SK-N-SH (cell line): ENCODE data around the gene PHGDH. TPM values are rescaled to one million over a fixed set of nuclear protein-coding genes. Genes with fewer than 3 reads are reported as not detected.

ENCODE experiments used
- CTCF ChIA-PET: fragments of 300-600, 350-600 bp; formaldehyde crosslinking; extraction: SDS; loops from one replicate; lab custom pipeline; 2021; lab: Yijun Ruan, JAX
- POLR2A ChIA-PET: fragments of 350-600 bp; sonication (Branson Sonifier 250); formaldehyde crosslinking; extraction: SDS; loops from one replicate; lab custom pipeline; 2020; ENCODE audit warnings: antibody characterized with exemption, inconsistent platforms; lab: Yijun Ruan, JAX
- DNase-seq: peaks from one replicate; pipeline ENCODE4 v3.0.0; 2012
- H2AFZ ChIP-seq: fragments of 200-600 bp; sonication (generic); 2 replicates; pipeline ENCODE4 v1.8.1; 2016; ENCODE audit warnings: antibody characterized with exemption, mild to moderate bottlenecking, low read depth
- H3F3A ChIP-seq: fragments of 200-600 bp; sonication (generic); replicated peaks from 2 replicates; pipeline ENCODE3; 2016; ENCODE audit warnings: antibody characterized with exemption, mild to moderate bottlenecking; ENCODE audit not compliant: insufficient read depth
- H3K27ac ChIP-seq, 2 experiments: fragments of 200-500 bp in 1 of 2; fragments of 200-600 bp in 1 of 2; sonication (Bioruptor generic) in 1 of 2; sonication (generic), shearing (Covaris generic) in 1 of 2; 2 replicates each; pipeline versions ENCODE4 v1.5.1 to v1.6.1; 2014 to 2016; ENCODE audit warnings: low read depth in 2 of 2, inconsistent platforms in 1 of 2, low read length in 1 of 2, mild to moderate bottlenecking in 1 of 2, mixed read lengths in 1 of 2
- H3K27me3 ChIP-seq: fragments of 200-600 bp; sonication (generic), shearing (Covaris generic); 2 replicates; pipeline ENCODE4 v1.6.1; 2016; ENCODE audit warnings: mixed run types; ENCODE audit not compliant: insufficient read depth
- H3K36me3 ChIP-seq, 2 experiments: fragments of 200-500 bp in 1 of 2; fragments of 200-600 bp in 1 of 2; sonication (Bioruptor generic) in 1 of 2; sonication (generic) in 1 of 2; replicated peaks in 1 of 2; 2 replicates each; pipeline versions ENCODE3 to v1.5.1; 2014 to 2016; ENCODE audit warnings: low read length in 1 of 2, mild to moderate bottlenecking in 1 of 2; ENCODE audit not compliant: insufficient read depth in 2 of 2, control insufficient read depth in 1 of 2
- H3K4me1 ChIP-seq, 2 experiments: fragments of 200-500 bp in 1 of 2; fragments of 200-600 bp in 1 of 2; sonication (Bioruptor generic) in 1 of 2; sonication (generic), shearing (Covaris generic) in 1 of 2; 2 replicates each; pipeline versions ENCODE4 v1.5.1 to v1.6.1; 2014 to 2016; ENCODE audit warnings: low read depth in 1 of 2, low read length in 1 of 2, mixed run types in 1 of 2; ENCODE audit not compliant: insufficient read depth in 2 of 2, control insufficient read depth in 1 of 2
- H3K4me2 ChIP-seq: fragments of 200-600 bp; sonication (generic), shearing (Covaris generic); 2 replicates; pipeline ENCODE4 v1.6.1; 2017; ENCODE audit warnings: mixed run types
- H3K4me3 ChIP-seq, 2 experiments: fragments of 200-500 bp in 1 of 2; fragments of 200-600 bp in 1 of 2; sonication (Bioruptor generic) in 1 of 2; sonication (generic), shearing (Covaris generic) in 1 of 2; 2 replicates each; pipeline versions ENCODE4 v1.5.1 to v1.8.1; 2014 to 2016; ENCODE audit warnings: low read depth in 2 of 2, inconsistent platforms in 1 of 2, low read length in 1 of 2, mild to moderate bottlenecking in 1 of 2, mixed read lengths in 1 of 2, moderate library complexity in 1 of 2
- H3K79me2 ChIP-seq: fragments of 200-600 bp; sonication (generic); 2 replicates; pipeline ENCODE4 v1.8.1; 2017; ENCODE audit warnings: mild to moderate bottlenecking; ENCODE audit not compliant: insufficient read depth
- H3K9ac ChIP-seq: fragments of 200-600 bp; sonication (generic); 2 replicates; pipeline ENCODE4 v1.6.1; 2017; ENCODE audit warnings: mixed run types
- H3K9me2 ChIP-seq: fragments of 200-600 bp; sonication (generic); 2 replicates; pipeline ENCODE4 v1.6.1; 2017; ENCODE audit warnings: mixed run types
- H3K9me3 ChIP-seq: fragments of 200-600 bp; sonication (generic); 2 replicates; pipeline ENCODE4 v1.6.1; 2017; ENCODE audit warnings: mixed run types, mild to moderate bottlenecking, moderate library complexity
- H4K20me1 ChIP-seq: fragments of 200-600 bp; sonication (generic); 2 replicates; pipeline ENCODE4 v1.6.1; 2017; ENCODE audit warnings: mild to moderate bottlenecking, mixed run types; ENCODE audit not compliant: insufficient read depth
- ELF1 ChIP-seq: IDR thresholded peaks from 2 replicates; pipeline ENCODE4 v1.4.0; 2012
- EP300 ChIP-seq, 2 experiments: IDR thresholded peaks; 2 replicates each; pipeline versions ENCODE4 v1.4.0 to v1.6.1; 2012; ENCODE audit warnings: borderline replicate concordance in 1 of 2, low read depth in 1 of 2, low read length in 1 of 2
- FOXM1 ChIP-seq: IDR thresholded peaks from 2 replicates; pipeline ENCODE4 v1.4.0; 2012; ENCODE audit warnings: low read depth, mild to moderate bottlenecking
- GABPA ChIP-seq: IDR thresholded peaks from 2 replicates; pipeline ENCODE4 v1.4.0; 2012; ENCODE audit warnings: low read depth, mild to moderate bottlenecking
- GATA2 ChIP-seq: sonication (generic); formaldehyde crosslinking; IDR thresholded peaks from 2 replicates; pipeline ENCODE4 v1.5.0; 2020; ENCODE audit warnings: mild to moderate bottlenecking, missing genetic modification reagents
- JUND ChIP-seq: IDR thresholded peaks from 2 replicates; pipeline ENCODE4 v1.4.0; 2012
- MAX ChIP-seq: IDR thresholded peaks from 2 replicates; pipeline ENCODE4 v1.4.0; 2012; ENCODE audit warnings: low read depth
- MEF2A ChIP-seq: IDR thresholded peaks from 2 replicates; pipeline ENCODE4 v1.4.0; 2012; ENCODE audit warnings: low read depth, borderline replicate concordance
- PBX3 ChIP-seq: IDR thresholded peaks from 2 replicates; pipeline ENCODE4; 2012
- REST ChIP-seq: IDR thresholded peaks from 2 replicates; pipeline ENCODE4 v1.6.1; 2012; ENCODE audit warnings: mild to moderate bottlenecking, low read depth, low read length, moderate library complexity
- RFX5 ChIP-seq: IDR thresholded peaks from 2 replicates; pipeline ENCODE4 v1.6.1; 2012; ENCODE audit warnings: mild to moderate bottlenecking, improper control_type of control experiment, low read length
- RXRA ChIP-seq: IDR thresholded peaks from 2 replicates; pipeline ENCODE4 v1.4.0; 2012; ENCODE audit warnings: low read depth, mild to moderate bottlenecking, borderline replicate concordance
- TEAD4 ChIP-seq: IDR thresholded peaks from 2 replicates; pipeline ENCODE4 v1.4.0; 2012; ENCODE audit warnings: mild to moderate bottlenecking, borderline replicate concordance; ENCODE audit not compliant: insufficient read depth
- USF2 ChIP-seq: fragments of 150-350 bp; IDR thresholded peaks from 2 replicates; pipeline ENCODE4 v1.6.1; 2017; ENCODE audit warnings: antibody characterized with exemption, low read length, low read depth, borderline replicate concordance
- YY1 ChIP-seq: IDR thresholded peaks from 2 replicates; pipeline ENCODE4 v1.4.0; 2012; ENCODE audit warnings: low read depth, mild to moderate bottlenecking
- WGBS: methylation state at CpG from one replicate; pipeline ENCODE4 v1.1.6; 2017; ENCODE audit warnings: low lambda C conversion rate; 5-methylcytosine and 5-hydroxymethylcytosine counted together
- polyA plus RNA-seq, 3 experiments: library from polyadenylated mRNA; depleted of rRNA; stranded (reverse); fragments of >200 nt; gene quantifications; 2 replicates each; pipeline ENCODE4 v1.2.3, GENCODE V29; 2012

Gene PHGDH
- polyA plus RNA-seq, 1 of the 3 experiments (the other 2 are of a cell fraction): 30.2 TPM

GRCh38 chr1:119771016-119771415 is 59.3 kb downstream of the PHGDH start:
- Histone ChIP-seq H3K4me1 (peaks cover 5 to 18% of the 10 kb centered on the region in 2 experiments; a peak in 2 of 4 replicates), H3F3A (no peaks in the 10 kb centered on the region), H3K36me3 (no peaks in the 10 kb centered on the region), H3K27ac (no peak overlapping the region), H3K79me2 (no peaks in the 10 kb centered on the region), H2AFZ (no peak overlapping the region), H3K4me2 (no peak overlapping the region), H3K27me3 (no peaks in the 10 kb centered on the region), H3K9ac (no peak overlapping the region), H3K9me3 (no peaks in the 10 kb centered on the region), H3K4me3 (no peak overlapping the region), H4K20me1 (no peaks in the 10 kb centered on the region), H3K9me2 (no peaks in the 10 kb centered on the region)
- TF ChIP-seq MAX: no peak
- no peak for TF ChIP-seq PBX3
- no peak for TF ChIP-seq ELF1
- no peak for TF ChIP-seq MEF2A
- TF ChIP-seq FOXM1: no peak
- DNase-seq: peak; percentile 29
- WGBS: 28% methylated on average over 2 of the region's 2 CpGs
- ChIA-PET POLR2A (no interaction called here), CTCF (interaction anchor here (1.5 to 4.5 kb wide), 2 partner anchors 26 to 36 kb away, joined by 5 to 22 read pairs; no protein-coding TSS in a partner anchor)

- Histone ChIP-seq H3K79me2 (no peaks in the 10 kb centered on the region), H3K36me3 (no peaks in the 10 kb centered on the region), H3K27me3 (no peaks in the 10 kb centered on the region), H3K4me3 (no peak overlapping the region), H3F3A (no peaks in the 10 kb centered on the region), H3K9me3 (no peaks in the 10 kb centered on the region), H2AFZ (no peak overlapping the region), H3K4me1 (peaks cover 5 to 17% of the 10 kb centered on the region in 2 experiments; a peak in 2 of 4 replicates), H3K4me2 (no peak overlapping the region), H3K9ac (no peak overlapping the region), H3K27ac (no peak overlapping the region), H3K9me2 (no peaks in the 10 kb centered on the region), H4K20me1 (no peaks in the 10 kb centered on the region)
- POLR2A ChIA-PET: no interaction called here
- CTCF ChIA-PET: interaction anchor here (1.5 to 4.5 kb wide), 2 partner anchors 27 to 35 kb away, joined by 5 to 22 read pairs; no protein-coding TSS in a partner anchor
- TF ChIP-seq YY1: no peak
- TF ChIP-seq GATA2 (CRISPR knock-in tag): no peak
- TF ChIP-seq RFX5: no peak
- no peak for TF ChIP-seq EP300 (IDR thresholded peaks at IDR 0.05; ENCODE audit: borderline replicate concordance in 1 of 2, low read depth in 1 of 2, low read length in 1 of 2)
- DNase-seq: no peak
- WGBS: 52% methylated on average over 3 of the region's 3 CpGs
Observed at GRCh38 chr1:119771770-119772169, 60.0 kb downstream of the PHGDH start.

GRCh38 chr1:119772298-119772697 is 60.6 kb downstream of the PHGDH start:
- no peak overlapping the region for H3K4me2 ChIP-seq
- no peak overlapping the region for H3K9ac ChIP-seq
- 85% methylated on average over 2 of the region's 2 CpGs for WGBS
- H3K79me2 ChIP-seq: no peaks in the 10 kb centered on the region
- no peaks in the 10 kb centered on the region for H3F3A ChIP-seq
- no peaks in the 10 kb centered on the region for H3K27me3 ChIP-seq
- no peaks in the 10 kb centered on the region for H3K9me2 ChIP-seq
- no peaks in the 10 kb centered on the region for H3K9me3 ChIP-seq
- ChIA-PET CTCF (interaction anchor here (4.5 kb wide), 1 partner anchor 28 kb away, joined by 22 read pairs; no protein-coding TSS in a partner anchor), POLR2A (no interaction called here)
- peaks cover 5 to 12% of the 10 kb centered on the region in 2 experiments; a peak in 2 of 4 replicates for H3K4me1 ChIP-seq
- no peak overlapping the region for H2AFZ ChIP-seq
- no peak overlapping the region for H3K27ac ChIP-seq
- H3K36me3 ChIP-seq: no peaks in the 10 kb centered on the region
- no peak overlapping the region for H3K4me3 ChIP-seq
- H4K20me1 ChIP-seq: no peaks in the 10 kb centered on the region
- DNase-seq: no peak
- TF ChIP-seq YY1: no peak
- no peak for TF ChIP-seq JUND
- no peak for TF ChIP-seq USF2
- no peak for TF ChIP-seq PBX3
- no peak for TF ChIP-seq RXRA
- TF ChIP-seq GABPA: no peak
- no peak for TF ChIP-seq REST
- no peak for TF ChIP-seq ELF1
- no peak for TF ChIP-seq TEAD4
